Measurements from ENCODE around the gene TNS2. TPM values are rescaled to one million over a fixed set of nuclear protein-coding genes. Genes with fewer than 3 reads are reported as not detected.
A peak's percentile ranks its signal among the peaks of the same experiment; 100 is the strongest.

The TNS2 gene
- total and polyA plus RNA-seq, 2 experiments from 2014 or later = 1.8 to 6.9 TPM

DNA sequence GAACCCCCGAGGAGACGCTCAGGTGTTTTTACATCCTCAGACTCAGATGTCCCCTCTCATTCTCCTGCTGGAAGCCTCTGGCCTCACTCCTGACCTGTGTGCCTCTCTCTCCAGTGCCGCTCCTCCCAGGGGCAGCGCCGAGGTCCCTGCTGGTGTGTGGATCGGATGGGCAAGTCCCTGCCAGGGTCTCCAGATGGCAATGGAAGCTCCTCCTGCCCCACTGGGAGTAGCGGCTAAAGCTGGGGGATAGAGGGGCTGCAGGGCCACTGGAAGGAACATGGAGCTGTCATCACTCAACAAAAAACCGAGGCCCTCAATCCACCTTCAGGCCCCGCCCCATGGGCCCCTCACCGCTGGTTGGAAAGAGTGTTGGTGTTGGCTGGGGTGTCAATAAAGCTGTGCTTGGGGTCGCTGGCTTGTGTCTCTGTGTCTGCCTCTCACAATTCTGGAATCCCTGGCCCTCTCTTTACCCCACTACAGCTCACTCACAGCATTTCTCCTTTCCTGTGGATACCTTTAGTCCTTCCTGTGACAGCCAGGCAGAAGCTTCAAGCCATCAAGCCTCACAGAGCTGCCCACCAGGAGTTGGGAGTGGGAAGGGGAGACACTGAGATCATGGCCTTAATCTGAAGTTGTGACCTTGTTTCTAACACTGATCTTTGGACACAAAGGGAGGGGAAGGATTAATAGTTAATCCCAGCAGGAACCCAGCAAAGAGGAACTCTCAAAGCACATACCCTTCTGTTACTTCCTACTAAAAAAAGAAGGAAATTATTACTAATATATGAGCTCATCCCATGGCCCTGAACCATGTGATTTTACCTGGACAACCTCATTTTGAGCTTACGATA lies 52.3 kb downstream of the TNS2 start (continued):
- TF ChIP-seq ZNF114 (CRISPR knock-in tag; IDR thresholded peaks at IDR 0.05) (no peak), JUNB (IDR thresholded peaks at IDR 0.05; ENCODE audit: unreplicated experiment) (no peak)

DNA sequence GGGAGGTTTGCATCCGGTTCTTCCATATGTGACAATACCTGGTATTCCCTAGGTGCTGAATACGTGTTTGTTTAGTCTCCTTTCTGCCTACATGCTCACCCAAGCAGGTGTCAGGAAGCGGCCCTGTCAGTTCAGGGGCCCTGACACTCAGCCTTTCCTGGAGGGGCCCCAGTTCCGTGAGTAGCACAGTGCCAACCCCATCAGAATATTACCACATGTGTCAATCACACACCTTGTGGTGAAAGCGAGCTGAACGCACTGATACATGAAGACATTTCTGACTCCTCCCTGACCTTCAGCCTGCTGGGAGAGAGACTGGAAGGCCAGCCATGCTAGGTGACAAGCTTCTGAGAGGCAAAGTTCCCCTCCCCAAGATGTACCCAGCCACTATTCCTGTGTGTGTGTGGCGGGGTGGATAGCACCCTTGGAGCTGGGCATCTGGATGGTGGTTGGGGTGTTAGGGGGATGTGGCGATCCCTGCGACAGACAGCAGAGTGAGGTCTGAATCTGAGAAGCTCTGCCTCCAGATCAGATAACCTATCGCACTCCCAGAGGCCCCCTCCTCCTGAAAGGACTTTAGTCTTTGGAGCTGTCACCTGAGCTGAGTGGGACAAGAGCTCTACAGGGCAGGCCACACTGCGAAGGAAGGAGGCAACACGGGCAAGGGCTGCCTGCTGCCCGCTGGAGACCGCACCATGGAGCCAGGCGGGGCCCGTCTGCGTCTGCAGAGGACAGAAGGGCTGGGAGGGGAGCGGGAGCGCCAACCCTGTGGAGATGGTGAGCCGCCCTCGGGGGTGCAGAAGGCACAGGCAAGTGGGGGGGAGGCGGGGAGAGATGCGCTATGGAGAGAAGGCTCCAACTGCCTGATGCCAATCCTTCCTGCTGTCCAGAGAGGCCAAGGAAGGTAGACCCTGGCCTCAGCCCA lies 53.3 kb downstream of the TNS2 start, which contains the start of gene SOAT2:
TSS of gene SOAT2 (plus strand) at position 604 of the 925 bp plus-strand sequence. CDS start at position 696, 92 bp downstream.
- ATAC-seq = peak; percentile 12; the same call in 2 of the 3 replicates
- no peak within 1 kb of the TSS for H2AFZ ChIP-seq
- TF ChIP-seq ZNF114 (CRISPR knock-in tag; IDR thresholded peaks at IDR 0.05) (no peak), EZH2phosphoT487 (IDR thresholded peaks at IDR 0.05; ENCODE audit: unreplicated experiment) (no peak), NANOG (IDR thresholded peaks at IDR 0.05; ENCODE audit: borderline replicate concordance) (no peak), STAT1 (IDR thresholded peaks at IDR 0.05; ENCODE audit: unreplicated experiment) (no peak), ZNF331 (CRISPR knock-in tag; IDR thresholded peaks at IDR 0.05; ENCODE audit: low read depth) (no peak), POLR2AphosphoS5 (IDR thresholded peaks at IDR 0.05; ENCODE audit: low read depth) (no peak), CREB1 (CRISPR knock-in tag; IDR thresholded peaks at IDR 0.05; ENCODE audit: low read depth) (no peak)
- TF ChIP-seq, protein P1, sequence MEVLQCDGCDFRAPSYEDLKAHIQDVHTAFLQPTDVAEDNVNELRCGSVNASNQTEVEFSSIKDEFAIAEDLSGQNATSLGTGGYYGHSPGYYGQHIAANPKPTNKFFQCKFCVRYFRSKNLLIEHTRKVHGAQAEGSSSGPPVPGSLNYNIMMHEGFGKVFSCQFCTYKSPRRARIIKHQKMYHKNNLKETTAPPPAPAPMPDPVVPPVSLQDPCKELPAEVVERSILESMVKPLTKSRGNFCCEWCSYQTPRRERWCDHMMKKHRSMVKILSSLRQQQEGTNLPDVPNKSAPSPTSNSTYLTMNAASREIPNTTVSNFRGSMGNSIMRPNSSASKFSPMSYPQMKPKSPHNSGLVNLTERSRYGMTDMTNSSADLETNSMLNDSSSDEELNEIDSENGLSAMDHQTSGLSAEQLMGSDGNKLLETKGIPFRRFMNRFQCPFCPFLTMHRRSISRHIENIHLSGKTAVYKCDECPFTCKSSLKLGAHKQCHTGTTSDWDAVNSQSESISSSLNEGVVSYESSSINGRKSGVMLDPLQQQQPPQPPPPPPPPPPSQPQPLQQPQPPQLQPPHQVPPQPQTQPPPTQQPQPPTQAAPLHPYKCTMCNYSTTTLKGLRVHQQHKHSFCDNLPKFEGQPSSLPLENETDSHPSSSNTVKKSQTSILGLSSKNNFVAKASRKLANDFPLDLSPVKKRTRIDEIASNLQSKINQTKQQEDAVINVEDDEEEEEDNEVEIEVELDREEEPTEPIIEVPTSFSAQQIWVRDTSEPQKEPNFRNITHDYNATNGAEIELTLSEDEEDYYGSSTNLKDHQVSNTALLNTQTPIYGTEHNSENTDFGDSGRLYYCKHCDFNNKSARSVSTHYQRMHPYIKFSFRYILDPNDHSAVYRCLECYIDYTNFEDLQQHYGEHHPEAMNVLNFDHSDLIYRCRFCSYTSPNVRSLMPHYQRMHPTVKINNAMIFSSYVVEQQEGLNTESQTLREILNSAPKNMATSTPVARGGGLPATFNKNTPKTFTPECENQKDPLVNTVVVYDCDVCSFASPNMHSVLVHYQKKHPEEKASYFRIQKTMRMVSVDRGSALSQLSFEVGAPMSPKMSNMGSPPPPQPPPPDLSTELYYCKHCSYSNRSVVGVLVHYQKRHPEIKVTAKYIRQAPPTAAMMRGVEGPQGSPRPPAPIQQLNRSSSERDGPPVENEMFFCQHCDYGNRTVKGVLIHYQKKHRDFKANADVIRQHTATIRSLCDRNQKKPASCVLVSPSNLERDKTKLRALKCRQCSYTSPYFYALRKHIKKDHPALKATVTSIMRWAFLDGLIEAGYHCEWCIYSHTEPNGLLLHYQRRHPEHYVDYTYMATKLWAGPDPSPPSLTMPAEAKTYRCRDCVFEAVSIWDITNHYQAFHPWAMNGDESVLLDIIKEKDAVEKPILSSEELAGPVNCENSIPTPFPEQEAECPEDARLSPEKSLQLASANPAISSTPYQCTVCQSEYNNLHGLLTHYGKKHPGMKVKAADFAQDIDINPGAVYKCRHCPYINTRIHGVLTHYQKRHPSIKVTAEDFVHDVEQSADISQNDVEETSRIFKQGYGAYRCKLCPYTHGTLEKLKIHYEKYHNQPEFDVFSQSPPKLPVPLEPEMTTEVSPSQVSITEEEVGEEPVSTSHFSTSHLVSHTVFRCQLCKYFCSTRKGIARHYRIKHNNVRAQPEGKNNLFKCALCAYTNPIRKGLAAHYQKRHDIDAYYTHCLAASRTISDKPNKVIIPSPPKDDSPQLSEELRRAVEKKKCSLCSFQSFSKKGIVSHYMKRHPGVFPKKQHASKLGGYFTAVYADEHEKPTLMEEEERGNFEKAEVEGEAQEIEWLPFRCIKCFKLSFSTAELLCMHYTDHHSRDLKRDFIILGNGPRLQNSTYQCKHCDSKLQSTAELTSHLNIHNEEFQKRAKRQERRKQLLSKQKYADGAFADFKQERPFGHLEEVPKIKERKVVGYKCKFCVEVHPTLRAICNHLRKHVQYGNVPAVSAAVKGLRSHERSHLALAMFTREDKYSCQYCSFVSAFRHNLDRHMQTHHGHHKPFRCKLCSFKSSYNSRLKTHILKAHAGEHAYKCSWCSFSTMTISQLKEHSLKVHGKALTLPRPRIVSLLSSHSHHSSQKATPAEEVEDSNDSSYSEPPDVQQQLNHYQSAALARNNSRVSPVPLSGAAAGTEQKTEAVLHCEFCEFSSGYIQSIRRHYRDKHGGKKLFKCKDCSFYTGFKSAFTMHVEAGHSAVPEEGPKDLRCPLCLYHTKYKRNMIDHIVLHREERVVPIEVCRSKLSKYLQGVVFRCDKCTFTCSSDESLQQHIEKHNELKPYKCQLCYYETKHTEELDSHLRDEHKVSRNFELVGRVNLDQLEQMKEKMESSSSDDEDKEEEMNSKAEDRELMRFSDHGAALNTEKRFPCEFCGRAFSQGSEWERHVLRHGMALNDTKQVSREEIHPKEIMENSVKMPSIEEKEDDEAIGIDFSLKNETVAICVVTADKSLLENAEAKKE (CRISPR knock-in tag; IDR thresholded peaks at IDR 0.05) = no peak
- TF ChIP-seq, protein P2, sequence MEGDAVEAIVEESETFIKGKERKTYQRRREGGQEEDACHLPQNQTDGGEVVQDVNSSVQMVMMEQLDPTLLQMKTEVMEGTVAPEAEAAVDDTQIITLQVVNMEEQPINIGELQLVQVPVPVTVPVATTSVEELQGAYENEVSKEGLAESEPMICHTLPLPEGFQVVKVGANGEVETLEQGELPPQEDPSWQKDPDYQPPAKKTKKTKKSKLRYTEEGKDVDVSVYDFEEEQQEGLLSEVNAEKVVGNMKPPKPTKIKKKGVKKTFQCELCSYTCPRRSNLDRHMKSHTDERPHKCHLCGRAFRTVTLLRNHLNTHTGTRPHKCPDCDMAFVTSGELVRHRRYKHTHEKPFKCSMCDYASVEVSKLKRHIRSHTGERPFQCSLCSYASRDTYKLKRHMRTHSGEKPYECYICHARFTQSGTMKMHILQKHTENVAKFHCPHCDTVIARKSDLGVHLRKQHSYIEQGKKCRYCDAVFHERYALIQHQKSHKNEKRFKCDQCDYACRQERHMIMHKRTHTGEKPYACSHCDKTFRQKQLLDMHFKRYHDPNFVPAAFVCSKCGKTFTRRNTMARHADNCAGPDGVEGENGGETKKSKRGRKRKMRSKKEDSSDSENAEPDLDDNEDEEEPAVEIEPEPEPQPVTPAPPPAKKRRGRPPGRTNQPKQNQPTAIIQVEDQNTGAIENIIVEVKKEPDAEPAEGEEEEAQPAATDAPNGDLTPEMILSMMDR (conservative IDR thresholded peaks at IDR 0.05; ENCODE audit: low read depth in 2 of 2) = no peak
- TF ChIP-seq, protein P3, sequence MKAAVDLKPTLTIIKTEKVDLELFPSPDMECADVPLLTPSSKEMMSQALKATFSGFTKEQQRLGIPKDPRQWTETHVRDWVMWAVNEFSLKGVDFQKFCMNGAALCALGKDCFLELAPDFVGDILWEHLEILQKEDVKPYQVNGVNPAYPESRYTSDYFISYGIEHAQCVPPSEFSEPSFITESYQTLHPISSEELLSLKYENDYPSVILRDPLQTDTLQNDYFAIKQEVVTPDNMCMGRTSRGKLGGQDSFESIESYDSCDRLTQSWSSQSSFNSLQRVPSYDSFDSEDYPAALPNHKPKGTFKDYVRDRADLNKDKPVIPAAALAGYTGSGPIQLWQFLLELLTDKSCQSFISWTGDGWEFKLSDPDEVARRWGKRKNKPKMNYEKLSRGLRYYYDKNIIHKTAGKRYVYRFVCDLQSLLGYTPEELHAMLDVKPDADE (IDR thresholded peaks at IDR 0.05) = no peak

More for the DNA sequence above, 53.3 kb downstream of the TNS2 start, which contains the start of gene SOAT2:
- Histone ChIP-seq H3K4me1 (ENCODE audit: insufficient read depth) (peaks cover 31% of the 10 kb centered on the region), H3K36me3 (ENCODE audit: insufficient read depth) (no peaks in the 10 kb centered on the region), H3K27me3 (ENCODE audit: insufficient read depth) (peaks cover 12% of the 10 kb centered on the region), H3F3A (replicated peaks; ENCODE audit: low read depth) (peaks cover 9% of the 10 kb centered on the region), H3K27ac (ENCODE audit: low read depth) (no peak within 1 kb of the TSS), H3K4me2 (no peak within 1 kb of the TSS), H3K4me3 (no peak within 1 kb of the TSS), H4K20me1 (replicated peaks; ENCODE audit: insufficient read depth) (no peaks in the 10 kb centered on the region), H3K79me2 (replicated peaks; ENCODE audit: insufficient read depth) (no peaks in the 10 kb centered on the region), H3K9me2 (ENCODE audit: insufficient read depth) (no peaks in the 10 kb centered on the region)
- H3K9me3 Mint-ChIP-seq = no peaks in the 10 kb centered on the region
- no peak within 1 kb of the TSS for H3K4me3 Mint-ChIP-seq
- DNase-seq (ENCODE audit: low spot score) = no peak
- H3K36me3 Mint-ChIP-seq (ENCODE audit: low read depth) = no peaks in the 10 kb centered on the region
- H3K4me1 Mint-ChIP-seq = peaks cover 38% of the 10 kb centered on the region
- no peak within 1 kb of the TSS for H3K27ac Mint-ChIP-seq
- peaks cover 24% of the 10 kb centered on the region for H3K27me3 Mint-ChIP-seq (ENCODE audit: insufficient read depth, low read depth, poor library complexity)

Data from GM23338 (cell line).